GM18517 (cell line): ENCODE data around the gene NAA60.
"Not testable (repeated sequence)": the region's sequence is repeated elsewhere in the genome, so short reads cannot be mapped to it uniquely, and the experiment has no call there.

ENCODE experiments used
- ATAC-seq: cut with Tn5 transposase; IDR thresholded peaks from one replicate; pipeline ENCODE4 v1.9.1; 2021; ENCODE audit warnings: mild to moderate bottlenecking, moderate library complexity; ENCODE audit not compliant: unreplicated experiment

The NAA60 gene

DNA sequence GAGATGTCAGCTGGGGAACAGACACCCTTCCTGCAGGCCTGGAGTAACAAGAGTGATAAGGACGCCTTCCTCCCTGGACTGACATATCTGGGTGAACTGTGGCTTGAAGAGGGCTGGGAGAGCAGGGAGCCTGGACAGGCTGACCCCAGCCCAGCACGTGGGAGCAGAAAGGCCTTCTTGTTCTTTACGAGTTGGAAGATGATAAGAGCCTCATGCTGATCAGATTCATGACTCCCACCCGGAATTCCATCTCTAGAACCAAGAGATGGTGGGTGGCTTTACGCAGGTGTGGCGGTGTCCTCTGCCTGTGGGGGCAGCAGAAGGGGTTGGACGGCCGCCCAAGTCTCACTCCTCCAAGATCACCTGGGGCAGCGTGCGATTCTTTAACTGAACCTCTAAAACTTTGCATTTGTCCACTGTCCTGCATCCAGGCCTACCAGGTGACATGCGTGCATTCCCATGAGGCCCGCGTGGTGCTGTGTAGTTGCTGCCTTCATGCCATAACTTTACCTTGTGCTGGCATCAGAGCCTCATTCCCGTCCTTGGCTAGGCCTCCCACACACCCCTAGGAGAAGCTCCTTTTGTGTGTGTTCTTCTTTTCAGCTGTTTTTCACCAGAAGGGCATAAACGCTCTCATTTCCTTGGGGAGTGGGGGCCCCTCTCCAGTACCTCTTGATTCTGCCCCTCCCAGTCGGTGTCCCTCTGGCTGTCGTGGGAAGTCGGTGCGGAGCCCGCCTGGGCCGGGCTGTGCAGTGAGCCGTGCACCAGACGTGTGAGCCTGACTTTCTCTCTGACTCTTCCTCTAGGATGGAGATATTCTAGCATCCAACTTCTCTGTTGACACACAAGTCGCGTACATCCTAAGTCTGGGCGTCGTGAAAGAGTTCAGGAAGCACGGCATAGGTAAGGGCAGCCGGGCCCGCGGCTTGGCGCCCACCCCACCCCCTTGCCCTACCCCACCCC, 38.5 kb downstream of the NAA60 start:
- ATAC-seq: no peak

DNA sequence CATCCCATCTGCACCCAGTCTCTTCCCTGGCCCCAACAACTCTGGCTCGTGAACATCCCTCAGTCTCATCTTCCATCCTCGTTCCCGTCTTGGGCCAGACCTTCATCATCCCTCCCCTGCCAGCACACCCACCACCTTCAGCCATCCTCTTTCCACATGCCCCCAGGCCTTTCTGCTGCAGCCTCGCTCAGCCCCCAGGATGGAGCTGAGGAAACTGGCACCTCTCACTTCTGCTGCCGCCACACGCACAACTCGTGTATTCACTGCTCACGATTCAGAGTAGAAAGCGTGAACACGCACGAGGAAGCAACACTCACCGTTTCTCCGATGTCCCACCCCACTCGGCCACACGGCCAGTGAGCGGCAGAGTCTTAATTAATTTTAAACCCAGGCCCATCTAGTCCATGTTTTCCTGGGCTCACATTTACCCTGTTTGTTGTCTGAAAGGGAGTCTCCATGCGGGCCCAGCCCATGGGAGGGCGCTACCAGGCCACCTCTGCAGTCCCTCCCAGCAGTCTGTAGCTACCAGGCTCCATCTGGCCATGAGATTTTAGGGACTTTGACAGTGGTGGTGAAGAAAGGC, 39.3 kb downstream of the NAA60 start:
- no peak for ATAC-seq

DNA sequence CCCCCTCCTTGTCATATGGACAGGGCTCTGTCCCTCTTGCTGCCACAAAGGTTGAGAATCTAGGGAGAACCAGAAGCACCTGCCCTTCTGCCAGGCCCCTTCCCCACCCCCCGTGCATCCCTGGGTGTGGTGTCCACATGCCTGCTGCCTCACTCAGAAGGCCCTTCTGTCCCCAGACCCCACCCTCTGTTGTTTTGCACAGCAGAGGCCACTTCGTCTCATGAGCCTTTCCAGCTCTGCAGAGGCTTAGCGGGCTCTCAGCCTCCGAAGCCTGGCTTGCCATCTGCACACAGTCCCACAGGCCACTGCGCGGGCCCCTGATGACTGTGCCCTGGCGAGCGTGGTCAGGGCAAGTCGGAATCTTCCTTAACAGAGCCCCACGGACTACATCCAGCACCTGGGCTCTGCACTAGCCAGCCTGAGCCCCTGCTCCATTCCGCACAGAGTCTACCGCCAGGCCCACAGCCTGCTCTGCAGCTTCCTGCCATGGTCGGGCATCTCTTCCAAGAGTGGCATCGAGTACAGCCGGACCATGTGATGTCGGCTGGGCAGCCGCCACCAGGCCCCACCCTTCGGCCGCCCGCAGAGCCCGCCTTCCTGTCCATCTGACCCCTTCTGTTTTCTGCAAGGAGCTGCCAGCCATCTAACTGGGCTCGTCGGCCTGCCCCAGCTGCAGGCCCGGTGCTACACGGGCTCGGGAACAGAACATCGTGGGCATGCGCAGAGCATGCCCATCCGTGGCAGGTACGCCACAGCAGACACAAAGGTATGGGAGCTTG, 41.0 kb downstream of the NAA60 start:
- ATAC-seq: no peak

DNA sequence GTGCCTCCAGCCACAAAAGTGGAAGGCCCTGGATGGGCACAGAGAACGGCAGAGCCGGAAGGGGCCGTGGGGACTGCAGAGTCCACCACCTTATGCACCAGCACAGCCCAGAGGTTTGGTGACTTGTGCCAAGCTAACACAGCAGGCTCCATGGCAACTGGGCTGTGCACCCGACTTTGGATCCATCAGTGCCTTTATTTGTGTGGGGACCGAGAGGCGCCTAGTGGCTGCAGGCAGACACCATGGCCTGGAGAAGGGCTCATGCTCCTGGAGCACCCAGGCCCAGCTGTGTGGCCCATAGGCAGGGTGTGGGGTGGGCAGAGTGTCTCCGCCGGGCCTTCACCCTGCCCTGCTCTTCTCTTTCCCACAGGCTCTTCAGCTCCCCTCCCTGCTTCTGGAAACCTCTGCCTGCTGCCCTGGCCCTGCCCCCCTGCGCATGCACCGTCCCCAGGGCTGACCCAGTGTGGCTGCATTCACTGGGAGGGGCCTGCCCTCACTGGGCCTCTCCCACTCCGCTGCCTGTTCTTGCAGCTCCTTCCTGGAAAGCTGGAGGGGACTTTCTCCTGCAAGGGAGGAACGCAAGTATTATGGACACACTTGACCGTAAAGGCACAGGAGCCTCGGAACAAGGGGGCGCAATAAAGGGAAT, 41.7 kb downstream of the NAA60 start:
- no peak for ATAC-seq

DNA sequence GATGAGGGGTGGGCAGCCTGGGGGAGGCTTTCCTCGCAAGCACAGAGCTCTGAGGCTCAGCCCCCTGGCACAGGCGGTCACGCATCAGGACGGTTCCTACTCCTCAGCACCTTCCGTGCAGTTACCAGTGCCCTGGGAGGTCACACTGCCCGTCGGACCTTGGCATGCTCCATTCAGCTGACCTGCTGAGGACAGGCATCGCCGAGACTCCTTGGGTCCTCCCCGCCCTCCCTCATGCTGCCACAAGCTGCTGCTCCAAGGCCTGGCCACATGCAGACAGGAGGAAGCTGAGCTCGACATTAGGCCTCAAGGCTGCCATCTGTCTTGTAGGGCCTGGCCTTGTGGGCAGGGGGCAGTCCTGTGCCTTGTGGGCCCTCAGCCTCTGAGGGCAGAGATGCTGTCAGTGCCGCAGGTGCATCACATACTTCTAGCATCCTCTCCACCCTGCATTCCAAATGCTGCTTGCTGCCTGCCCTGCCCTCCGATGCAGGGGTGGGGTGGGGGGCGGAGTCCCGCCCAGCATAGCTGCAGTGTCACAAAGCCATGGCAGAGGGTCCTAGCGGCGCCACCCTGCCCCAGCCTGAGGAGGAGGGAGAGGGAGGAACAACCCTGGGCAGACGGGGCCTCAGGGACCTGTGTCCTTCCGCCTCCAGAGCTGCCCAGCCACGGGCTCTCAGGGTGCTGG, 42.5 kb downstream of the NAA60 start:
- ATAC-seq: no peak

DNA sequence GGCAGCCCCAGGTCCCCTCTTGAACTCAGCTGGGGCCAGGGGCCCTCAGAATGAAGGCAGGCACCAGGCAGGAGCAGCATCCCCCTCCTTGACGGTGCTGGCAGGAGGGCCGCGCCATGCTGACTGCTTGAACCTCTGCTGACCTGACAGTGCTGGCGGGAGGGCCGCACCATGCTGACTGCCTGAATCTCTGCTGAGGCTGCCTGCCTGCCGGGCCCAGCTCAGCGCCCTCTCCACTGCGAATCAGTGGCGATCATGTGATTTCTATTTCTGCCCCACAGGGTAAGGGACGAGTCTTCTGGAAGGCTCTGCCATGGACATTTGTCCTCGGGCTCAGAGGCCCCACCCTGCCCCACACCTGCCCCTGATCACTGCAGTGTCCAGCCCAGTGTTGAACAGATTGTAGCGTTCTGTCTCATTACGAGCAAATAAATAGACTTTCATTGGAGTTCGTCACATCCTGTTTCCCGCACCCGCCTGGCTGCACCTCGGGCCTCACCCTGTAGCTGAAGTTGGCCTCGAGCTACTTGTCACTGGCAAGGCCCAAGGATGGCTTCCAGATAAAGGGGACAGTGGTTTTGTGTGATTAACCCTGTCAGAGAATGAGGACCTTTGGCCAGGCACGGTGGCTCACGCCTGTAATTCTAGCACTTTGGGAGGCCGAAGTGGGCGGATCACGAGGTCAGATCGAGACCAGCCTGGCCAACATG, 43.2 kb downstream of the NAA60 start:
- ATAC-seq: no peak

DNA sequence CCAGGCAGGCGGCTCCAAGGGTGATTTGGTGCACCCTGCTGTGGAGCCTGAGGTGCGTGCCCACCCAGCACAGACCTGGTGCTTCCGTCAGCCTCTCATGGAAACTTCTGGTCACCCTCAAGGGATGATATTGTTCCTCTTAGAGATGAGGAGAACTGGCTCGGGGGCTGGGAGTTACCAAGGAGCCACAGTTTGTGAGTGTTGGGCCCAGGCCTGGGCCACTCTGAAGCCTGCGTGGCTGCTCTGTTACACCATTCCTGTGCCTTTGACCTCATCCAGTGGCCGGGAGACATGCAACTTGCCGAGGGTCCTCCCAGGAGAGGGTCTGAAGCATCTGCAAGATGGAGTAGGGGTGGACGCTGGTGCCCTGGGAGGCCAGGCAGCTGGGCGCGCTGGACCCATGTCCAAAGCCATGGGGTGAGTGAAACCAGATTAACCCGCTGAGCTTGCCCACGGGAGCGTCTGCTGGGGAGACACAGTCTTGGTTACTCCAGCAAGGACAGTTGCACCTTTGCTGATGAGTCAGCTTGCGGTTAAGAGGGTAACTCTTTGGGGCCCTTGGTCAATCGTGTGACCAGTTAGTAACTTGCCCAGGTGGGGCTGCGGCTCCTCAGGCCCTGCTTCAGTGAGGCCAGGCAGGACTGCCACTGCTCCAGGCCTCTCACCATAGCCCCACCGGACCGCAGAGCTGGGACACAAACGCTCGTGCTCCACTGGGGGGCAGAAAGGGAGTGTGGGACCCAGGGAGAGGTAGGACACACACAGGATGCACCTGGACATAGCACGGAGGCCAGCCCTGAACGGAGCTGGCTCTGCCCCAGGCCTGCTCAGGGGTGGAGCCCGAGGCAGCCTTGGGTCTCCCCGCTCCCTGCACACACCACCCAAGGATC, 44.3 kb downstream of the NAA60 start:
- ATAC-seq: no peak

DNA sequence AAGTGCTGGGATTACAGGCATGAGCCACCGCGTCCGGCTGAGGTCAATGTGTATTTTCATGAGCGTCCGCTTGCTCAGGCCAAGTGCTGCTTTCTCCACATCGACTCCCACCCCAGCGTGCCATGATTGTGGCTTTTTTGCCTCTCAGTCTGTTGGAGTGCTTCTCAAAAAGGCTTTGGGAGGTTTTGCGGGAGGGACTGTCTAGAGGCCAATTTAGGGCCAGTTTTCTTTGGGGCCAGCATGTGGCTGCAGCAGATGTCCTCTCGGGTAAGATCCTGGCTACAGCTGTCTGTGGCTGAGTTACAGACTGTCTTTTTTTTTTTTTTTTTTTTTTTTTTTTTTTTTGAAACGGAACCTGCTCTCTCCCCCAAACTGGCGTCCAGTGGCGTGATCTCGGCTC, 45.3 kb downstream of the NAA60 start:
- ATAC-seq: no peak

DNA sequence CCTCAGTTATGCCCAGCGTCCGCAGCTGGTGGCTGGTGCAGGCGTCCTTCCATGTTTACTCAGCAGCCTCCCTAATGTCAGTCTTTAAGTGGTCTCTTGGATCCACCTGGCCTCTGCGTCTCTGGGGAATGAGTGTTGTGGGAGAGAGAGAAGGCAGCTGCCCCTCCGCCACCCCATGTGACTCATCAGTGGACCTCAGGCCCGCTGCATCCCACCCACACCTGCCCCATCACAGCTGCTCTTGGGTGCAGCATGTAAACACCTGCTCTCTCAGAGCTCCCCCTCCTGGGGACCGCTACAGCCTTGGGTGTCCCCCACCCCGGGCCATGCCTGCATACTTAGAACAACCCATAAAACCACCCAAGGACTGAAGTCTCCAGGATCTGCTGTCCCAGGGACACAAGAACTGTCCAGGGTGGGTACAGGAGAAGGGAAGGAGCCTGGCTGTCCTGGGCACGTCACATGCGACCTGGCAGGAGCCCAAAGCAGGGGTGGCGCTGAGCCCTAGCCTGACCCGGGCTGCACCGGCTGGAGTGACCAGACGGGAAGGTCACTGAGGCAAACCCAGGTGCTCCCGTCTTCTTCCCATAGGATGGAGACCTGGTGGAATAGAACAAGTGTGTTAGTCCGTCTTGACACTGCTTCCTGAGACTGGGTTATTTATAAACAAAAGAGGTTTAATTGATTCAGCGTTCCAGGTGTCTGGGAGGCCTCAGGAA, 47.6 kb downstream of the NAA60 start:
- ATAC-seq: no peak

DNA sequence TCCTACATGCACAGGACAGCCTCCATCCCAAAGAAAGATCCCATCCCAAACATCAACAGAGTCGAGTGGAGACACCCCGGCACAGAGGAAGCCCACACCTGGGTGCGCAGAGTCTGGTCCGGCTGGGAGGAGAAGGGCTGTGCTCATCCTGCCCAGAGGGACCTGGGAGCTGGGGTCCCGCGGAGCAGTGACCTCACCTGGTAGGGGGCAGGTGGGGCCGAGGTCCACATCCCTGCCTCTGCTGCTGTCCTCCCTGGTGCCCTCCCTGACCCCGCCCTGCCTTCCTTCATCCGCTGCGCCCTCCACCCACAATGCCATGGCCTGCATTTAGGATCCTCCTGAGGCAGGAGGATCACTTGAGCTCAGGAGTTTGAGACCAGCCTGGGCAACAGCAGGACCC, 48.9 kb downstream of the NAA60 start:
- no peak for ATAC-seq

DNA sequence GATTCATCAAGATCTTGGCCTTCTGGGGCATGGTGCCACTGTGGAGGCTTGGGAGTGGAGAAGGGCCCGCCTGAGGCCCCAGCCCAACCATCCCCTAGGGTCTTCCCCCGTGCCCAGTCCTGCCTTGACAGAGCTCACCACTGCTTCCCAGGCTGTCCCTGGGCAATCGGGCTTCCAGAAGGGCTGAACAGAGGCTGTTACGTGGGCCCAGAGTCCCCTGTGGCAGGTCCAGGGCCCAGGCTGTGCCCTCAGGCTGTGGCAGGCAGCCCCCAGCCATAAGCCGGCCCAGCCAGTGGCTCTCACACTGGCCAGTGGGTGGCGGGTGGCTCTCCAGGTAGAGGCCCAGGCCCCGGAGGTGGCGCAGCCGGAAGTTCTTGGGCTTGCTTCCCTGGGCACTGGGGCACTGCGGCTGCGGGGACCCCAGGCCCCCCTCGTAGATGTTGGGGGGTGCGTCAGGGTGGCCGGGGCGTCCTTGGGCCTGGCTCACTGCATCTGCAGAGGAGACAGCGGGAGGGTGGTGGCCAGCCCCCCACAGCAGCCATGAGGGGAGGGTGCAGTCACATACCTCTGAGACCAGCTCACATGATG, 51.0 kb downstream of the NAA60 start:
- ATAC-seq: no peak

DNA sequence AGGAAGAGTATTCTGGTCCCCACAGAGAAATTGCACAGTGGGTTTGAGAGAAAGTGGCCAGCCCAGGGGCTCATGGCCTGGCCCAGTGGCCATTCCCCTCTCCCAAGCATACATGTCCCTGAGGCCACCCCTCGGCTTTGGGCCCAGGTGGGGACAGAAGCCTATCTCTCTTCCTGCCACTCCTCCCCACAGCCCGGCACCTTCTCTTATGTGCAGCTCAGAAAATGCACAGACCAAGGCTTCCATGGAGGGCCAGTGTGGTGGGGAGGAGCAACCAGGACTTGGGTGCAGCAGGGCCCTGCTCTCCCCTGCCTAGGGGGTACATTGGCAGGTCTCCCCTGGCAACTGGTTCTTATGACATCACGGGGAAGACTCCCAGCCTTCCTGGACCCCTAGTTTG, 51.7 kb downstream of the NAA60 start, which contains the start of gene C16orf90:
Gene C16orf90, minus strand, starts transcription at position 314 of the 400 bp plus-strand sequence. Its CDS starts 68 bp downstream, at position 246.
- no peak for ATAC-seq

DNA sequence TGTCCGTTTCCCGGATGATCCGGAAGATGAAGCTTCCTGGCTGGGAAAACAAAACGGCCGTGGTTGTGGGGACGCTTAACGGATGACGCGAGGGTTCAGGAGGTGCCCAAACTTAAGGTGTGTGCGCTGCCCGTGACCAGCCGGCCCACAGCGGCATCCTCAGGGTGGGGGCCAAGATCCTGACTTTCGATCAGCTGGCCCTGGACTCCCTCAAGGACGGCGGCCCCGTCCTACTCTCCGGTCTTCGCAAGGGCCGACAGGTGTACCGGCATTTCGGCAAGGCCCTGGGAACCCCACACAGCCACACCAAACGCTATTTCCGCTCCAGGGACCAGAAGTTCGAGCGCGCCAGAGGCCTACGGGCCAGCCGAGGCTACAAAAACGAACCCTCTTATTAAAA, 52.9 kb downstream of the NAA60 start:
- ATAC-seq: no peak

DNA sequence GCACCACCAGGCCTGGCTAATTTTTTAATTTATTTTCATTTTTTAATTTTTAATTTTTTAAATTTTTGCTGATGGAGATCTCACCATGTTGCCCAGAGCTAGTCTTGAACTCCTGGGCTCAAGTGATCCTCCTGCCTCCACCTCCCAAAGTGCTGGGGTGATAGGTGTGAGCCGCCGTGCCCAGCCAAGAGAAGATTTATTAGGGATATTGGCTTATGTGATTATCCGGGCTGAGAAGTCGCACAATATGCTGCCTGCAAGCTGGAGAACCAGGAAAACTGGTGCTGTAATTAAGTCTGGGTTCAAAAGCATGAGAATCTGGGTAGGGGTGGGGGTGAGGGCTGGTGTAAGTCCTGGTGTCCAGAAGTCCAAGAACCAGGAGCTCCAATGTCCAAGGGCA, 54.3 kb downstream of the NAA60 start:
- no peak for ATAC-seq

DNA sequence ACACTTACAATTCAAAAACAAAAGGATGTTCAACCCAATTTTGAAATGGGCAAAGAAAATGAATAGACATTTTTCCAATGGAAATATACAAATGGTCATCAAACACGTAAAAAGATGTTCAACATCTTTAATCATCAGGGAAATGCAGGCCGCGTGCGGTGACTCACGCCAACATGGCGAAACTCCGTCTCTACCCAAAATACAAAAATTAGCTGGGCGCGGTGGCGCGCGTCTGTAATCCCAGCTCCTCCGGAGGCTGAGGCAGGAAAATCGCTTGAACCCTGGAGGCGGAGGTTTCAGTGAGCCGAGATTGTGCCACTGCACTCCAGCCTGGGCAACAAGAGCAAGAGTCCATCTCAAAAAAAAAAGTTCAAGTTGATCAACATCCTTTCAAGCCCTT, 55.5 kb downstream of the NAA60 start:
- ATAC-seq: no peak

DNA sequence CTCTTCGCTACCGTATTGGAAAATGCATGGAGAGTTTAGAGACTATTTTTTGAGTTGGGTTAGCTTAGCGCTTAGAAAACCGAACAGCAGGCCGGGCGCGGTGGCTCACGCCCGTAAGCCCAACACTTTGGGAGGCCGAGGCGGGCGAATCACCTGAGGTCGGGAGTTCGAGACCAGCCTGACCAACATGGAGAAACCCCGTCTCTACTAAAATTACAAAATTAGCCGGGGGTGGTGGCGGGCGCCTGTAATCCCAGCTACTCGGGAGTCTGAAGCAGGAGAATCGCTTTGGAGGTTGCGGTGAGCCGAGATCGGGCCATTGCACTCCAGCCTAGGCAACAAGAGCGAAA, 57.9 kb downstream of the NAA60 start:
- not testable (repeated sequence) for ATAC-seq

DNA sequence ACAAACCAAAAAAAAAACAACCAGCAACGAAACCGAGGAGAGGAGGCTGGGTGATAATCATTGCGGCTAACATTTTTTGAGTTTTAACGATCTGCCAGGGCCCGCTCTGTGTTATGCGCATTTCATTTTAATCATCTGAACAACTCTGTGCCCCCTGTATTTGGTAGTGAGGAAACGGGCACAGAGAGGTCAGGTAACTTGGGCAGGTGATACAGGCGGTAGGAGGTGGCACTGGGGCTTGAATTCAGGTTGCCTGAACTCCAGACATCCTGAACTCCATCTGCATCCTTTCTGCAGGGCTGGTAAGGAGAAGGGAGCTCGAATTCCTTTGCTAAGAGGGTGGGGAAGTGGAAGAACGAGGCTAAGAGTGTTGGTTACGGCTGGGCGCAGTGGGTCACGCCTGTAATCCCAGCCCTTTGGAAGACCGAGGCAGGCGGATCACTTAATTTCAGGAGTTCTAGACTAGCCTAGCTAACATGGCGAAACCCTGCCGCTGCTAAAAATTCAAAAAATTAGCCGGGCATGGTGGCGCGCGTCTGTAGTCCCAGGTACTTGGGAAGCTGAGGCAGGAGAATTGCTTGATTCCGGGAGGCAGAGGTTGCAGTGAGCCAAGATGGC, 58.4 kb downstream of the NAA60 start:
- no peak for ATAC-seq
